ENCODE results near the gene PEX11B.
A peak's percentile ranks its signal among the peaks of the same experiment; 100 is the strongest.

PEX11B gene, protein sequence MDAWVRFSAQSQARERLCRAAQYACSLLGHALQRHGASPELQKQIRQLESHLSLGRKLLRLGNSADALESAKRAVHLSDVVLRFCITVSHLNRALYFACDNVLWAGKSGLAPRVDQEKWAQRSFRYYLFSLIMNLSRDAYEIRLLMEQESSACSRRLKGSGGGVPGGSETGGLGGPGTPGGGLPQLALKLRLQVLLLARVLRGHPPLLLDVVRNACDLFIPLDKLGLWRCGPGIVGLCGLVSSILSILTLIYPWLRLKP

DNA sequence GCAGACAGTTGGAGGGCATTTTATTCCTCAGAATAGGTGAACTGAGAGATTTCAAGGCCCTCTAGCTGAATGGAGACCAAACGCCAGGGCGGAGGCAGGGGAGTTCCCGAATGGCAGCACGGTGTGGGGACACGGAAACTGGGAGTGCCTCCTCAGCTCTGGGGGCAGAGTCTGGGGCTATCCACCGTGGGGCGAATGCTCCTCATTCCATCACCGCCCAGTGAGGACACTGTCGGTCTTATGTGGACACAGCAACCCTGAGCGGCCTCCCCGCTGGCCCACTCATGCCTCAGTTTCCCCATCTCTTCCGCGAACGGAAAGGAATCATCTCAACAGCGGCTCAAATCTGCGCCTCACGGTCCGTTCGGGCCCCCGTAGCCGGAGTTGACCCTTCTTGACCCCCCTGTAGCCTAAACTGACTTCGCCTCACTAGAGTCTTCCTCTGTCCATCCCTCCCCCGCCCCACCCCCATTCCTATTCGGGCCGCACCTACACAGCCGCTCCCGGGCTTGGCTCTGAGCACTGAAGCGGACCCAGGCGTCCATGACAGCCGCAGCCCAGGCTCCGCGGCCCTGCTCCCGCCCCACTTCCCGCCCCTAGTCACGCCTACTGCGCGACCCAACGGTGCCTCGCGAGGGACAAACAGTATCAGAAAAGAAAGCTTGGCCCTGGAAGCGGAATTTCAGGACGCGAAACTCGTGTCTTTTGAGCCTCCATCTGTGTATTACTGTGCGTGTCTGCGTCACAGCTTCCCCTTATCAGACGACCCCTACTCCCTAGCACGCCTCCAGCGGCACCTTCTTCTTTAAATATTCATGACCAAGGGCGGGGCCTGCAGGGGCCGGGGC, at the start of gene PEX11B:
TSS of gene PEX11B (minus strand) at position 574 of the 848 bp plus-strand sequence. CDS start at position 545, 29 bp downstream.
- peak; percentile 59 for DNase-seq

DNA sequence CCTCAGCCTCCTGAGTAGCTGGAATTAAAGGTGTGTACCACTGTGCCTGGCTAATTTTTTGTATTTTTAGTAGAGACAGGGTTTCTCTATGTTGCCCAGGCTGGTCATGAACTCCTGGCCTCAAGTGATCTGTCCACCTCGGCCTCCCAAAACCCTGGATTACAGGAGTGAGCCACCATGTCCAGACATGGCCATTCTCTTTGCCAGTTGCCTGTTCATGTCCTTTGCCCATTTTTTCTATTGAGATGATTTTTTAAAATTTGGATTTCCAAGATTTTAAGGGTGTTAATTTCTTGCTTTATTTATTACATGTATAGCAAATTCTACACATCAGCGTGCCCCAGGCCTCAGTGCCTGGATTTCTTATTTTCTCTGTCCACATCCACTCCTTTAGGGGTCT, 48.8 kb upstream of the PEX11B start:
- no peak for DNase-seq

DNA sequence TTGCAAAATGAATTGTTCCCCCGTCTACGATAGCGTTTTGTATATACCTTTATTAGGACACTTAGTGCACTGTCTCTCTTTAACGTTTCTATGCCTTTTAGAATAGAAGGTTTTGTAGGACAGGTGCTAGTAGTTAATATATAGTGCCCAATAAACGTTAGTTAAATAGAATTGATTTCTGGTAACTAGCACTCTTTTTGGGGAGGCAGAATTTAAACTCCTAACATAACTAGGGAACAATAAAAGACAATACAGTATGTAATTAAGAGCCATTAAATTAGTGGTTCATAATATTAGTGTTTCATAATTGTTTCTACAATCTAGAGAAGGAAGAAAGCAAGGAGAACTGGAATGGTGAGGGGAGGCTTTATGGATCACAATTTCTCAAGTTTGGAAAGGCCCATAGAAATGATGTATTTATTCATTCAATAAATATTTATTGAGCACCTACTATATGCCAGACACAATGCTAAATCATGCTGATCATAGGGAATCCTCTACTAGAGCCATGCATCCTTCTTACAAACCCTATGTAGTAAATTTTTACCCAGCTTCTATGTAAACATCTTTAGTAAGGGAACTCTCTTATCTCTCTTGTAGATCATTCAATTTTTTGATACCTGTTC, 46.7 kb upstream of the PEX11B start:
- no peak for DNase-seq

DNA sequence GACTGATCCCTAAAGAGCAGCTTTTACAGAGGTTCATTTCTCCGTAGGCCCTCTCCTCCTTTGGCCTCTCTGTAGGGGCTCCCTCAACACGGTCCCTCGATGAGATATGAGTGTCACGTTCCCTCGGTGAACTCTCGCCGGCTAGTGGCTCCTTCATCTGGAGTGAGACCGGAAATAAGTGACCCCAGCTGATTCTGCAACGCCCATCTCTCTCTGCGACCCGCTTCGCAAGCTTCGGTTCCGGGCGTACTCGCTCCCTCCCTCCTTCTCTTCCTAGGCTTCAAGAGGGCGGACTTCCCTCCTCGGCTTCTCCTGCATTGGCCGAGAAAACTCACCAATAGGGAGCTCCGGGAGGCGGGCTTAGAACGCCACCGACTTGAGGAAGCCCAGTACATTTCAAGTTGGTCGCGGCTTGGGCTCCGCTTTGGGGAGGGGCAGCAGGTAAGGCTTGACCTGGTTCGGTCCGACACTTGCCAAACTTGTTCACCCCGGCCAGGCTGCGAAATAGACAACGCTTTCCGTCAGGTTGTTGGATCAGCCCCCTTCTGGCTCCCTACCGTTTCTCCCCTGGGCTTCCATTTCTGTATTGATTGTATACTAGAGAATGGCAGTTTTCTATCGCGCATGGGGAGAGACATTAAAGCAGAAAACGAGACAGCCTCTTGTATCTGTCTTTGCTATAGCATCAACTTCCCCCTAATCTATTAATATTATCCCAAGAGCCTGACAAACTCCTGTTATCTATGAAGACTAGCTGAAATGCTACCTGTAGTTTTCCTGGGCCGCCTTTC, 46.0 kb upstream of the PEX11B start, which contains the start of the genes ANKRD34A and POLR3GL:
TSS of gene ANKRD34A (minus strand) at position 248 of the 791 bp plus-strand sequence. CDS start 2,816 bp downstream, outside the sequence.
TSS of gene POLR3GL (plus strand) at position 363 of the 791 bp plus-strand sequence. CDS start 10,176 bp downstream, outside the sequence.
- DNase-seq: peak; percentile 87

DNA sequence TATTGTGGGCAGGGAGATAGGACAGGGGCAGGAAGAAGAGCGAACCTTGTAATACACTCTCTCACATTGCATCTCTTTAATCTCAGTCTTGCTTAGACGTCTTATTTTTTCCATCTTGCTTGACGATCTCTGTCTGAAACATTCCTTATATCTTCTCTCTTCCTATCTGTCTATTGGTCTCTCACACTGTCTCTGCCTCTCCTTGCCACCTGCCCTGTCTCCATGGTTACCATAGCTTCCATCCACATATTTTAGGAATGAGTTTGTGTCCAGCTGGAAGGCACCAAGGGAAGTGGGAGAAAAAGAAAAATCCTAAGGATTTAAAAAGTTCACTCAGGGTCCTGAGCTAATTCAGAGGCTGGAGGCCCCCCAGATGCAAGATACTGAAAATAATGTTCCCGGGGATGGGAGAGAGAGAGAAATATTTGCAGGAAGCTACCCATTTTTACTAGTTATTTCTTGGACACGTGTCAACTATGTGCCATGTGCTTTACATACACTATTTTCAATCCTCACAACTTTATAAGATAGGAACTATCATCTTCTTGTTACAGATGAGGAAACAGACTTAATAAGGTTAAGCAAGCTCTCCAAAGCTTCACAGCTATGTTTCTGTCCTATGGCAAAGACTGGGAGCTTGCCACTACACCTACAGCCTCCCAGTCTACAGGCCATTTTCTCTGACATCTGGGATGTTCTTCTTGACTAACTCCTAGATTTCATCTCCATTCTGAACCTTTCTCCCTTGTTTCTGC, 44.9 kb upstream of the PEX11B start:
- no peak for DNase-seq

DNA sequence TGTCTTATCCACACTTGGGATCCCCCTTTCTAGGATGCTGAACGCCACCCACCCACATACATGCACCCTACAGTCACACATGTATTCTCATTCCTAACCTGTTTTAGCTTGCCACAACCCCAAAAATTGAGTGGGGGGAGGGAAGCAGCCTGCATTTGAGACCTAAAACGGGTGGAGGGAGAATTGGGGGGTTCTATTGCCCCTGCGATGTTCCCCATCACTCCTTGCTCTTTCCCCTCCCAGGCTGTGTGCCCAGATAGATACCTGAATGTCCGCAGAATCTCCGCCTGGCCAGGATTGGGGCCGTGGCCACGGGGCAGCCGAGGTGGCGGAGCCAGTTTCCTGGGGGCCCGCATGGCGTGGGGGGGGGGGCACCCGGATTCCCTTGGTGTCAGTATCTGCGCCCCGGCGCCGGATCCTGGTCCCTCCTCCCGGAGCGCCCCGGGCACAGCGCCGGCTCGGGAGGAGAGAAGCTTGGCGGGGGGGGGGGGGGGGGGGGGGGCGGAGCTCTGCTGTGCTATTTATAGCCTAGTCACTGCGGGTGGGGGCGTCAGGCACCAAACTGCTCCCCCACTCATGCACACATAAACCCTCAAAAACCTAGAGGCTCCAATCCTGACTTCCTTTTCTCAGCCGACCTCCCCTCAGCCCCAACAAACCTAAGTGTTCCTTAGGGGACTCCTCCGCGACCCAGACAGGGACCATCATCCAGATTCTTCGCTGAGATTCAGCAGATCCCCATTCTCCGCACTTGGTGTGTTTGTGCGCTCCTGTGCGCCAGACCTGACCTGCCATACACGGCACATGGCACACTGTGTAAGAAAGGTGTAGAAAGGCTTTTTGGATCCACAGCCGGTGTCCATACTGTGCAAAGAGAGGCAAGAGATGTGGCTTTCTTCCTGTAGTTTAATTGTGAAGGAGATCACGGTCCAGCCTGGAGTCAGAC, 43.9 kb upstream of the PEX11B start:
- DNase-seq: no peak

DNA sequence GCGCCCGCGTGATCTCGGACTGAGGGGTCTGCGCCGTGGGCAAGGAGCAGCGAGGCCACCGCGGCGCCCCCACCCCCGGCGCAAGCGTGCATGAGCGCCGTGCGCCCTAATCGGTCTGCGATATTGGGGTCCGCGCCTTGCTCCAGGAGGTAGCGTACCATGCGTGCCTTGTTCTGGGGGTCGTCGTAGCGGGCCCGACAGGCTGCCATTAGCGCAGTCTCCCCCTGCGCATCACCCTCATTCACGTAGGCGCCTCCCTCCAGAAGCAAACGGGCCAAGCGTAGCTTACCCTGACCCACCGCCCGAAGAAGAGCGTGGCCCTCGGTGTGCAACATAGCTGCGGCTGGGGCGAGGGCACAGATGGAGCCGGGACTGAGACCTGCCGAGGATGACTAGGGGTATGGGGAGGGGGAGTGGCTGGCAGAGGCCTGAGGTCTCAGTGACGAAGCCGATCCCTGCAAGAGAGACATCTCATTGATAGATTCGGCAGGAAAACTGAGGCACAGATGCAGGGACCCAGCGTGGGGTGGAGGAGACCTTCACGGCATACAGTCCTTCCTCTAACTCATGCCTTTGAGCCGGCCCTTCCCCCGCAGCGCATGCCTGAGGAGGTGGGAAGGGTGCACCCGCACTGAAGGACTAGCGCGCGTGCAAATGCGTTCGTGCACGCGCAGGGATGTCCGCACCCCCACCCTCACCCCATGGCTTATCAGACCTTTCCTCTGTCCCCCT, 43.1 kb upstream of the PEX11B start:
- no peak for DNase-seq

DNA sequence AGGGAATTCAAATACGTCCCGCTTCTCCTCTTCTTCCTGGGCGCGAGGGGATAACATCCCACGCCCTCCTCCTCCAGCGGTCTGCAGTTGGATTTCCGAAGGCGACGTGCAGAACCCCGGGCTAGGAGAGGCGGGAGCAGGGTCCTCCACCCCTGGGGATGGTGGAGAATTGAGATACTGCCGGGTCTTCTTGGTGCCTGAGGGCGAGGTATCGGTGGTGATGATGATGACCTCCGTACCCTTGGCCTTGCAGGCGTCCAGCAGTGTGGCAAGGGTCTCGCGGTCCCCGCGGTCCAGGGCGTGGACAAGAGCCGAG, 42.5 kb upstream of the PEX11B start:
- no peak for DNase-seq

DNA sequence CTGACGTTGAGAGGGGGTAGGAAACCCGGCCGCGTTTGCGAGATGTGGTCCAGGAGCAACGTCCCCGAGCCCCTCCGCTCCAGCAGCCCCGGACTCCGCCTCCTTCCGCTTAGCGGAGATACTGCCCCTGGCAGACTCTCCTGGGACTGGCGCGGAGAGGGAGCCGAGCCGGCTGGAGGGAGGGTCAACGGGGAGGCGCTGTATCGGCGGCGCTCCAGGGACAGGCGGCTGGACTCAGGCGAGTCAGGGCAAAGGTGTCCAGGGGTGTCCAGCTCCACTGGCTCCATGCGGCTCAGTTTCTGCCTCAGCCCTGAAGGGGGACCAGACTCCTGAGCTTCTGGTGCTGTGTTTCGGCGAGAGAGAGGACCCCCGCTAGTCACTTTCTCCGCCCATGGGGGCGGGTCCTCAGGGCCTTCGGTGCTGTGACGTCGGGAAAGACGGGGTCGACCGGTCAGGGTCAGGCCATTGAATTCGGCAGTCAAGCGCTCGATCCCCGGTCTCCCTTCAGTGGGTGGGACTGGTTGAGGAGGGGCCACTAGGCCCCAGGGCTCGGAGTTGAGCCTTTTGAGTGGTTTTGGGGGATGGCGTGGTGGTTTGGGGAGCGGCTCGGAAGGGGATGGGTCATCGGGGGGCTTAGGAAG, 42.1 kb upstream of the PEX11B start:
- DNase-seq: peak; percentile 21

DNA sequence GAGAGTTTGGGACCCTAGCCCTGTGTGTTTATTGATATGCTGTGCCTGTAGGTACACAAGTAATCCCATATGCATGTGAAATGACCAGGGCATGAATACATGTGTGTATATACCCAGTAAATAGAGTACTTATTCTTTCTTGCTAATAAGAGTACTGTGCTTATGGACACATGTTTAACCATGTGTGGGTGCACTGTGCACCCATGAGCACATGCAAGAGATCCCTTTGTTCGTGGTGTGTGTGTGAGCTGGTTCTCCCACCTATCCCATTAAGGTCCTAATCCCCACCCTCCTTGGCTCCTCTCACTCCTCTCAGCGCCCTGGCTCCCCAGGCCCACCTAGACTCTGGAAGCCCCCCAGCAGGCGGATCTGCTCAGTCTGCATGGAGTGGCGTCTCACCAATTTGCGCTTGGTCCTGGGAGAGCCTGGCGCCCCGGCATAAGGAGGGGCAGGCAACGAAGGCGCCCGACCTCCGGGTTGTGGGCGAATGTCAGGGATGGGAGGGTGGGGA, 41.5 kb upstream of the PEX11B start:
- no peak for DNase-seq

DNA sequence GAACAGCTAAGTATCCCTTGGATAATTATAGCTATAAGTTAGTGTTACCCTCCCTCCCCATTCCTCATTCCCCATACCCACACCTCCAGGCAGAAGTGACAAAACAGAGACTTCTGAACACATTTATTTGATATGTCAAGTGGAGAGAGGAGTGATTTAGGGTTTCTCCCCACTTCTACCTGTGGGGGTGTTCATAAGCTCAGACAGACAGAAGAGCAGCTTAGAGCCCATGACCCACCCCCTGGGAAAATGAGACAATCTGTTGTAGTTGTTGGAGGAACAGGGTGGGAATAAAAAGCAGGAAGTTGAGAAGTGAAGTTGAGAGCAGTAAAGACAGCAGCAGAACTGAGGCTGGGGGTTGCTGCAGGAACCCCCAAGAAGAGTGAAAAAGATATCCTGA, 40.8 kb upstream of the PEX11B start:
- DNase-seq: no peak

DNA sequence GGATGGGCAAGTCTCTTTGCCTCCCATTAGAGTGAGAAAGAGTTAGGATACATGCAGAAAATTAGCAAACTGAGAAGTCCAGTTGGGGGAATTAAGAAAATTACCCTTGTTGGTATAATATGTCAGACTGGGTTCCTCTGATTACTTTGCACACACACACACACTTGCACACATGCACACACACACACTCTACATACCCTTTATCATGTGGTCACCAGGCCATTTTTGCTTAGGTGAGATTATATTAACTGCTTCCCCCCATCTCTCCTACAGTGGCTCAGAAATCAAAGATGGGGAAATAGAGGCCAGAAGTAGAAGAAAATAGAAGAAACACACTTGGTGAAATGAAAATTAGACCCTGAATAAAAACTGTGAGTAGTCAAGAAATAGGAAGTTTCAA, 40.2 kb upstream of the PEX11B start:
- DNase-seq: no peak

DNA sequence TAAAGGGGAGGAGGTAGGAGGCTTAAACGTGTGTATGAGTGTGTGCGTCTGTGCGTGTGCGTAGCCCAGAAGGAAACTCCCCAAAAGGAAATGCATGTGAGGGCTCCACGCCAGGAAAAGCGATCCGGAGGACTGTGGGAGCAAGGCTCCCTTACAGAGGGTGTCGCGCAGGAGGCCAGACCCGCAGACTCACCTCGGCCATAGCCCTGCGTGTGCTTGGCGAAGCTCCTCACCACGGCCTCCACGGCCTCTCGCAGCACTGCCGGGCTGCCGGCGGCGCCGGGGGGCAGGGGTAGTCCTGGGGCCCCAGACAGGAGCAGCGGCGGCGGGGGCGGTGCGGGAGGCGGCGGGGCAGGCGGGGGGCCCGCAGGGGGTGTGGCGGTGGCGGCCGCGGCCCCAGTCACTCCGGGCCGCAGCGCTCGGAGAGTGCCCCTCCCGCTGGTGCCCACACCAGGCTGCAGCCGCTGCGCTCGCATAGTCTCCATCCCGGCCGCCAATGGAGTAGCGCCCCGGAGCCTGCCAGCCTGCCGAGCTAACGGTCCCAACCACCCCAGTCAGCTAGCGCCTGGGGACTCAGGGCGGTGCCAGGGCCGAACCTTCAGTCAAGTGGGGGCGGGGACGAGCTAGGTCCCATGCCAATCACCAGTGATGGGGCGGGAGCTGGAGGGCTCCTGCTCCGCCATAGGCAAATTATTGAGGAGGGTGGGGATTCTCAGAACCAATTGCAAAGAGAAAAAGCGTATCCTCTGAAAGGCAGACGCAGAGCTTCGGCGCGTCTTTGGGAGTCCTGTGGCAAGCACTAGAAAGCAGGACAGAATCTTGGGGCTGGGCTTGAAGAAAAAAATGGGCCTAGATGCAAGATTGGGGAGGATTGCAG, 39.2 kb upstream of the PEX11B start, which contains the start of gene LIX1L:
TSS of gene LIX1L (minus strand) at position 575 of the 877 bp plus-strand sequence. CDS start at position 485, 90 bp downstream.
- peak; percentile 93 for DNase-seq

DNA sequence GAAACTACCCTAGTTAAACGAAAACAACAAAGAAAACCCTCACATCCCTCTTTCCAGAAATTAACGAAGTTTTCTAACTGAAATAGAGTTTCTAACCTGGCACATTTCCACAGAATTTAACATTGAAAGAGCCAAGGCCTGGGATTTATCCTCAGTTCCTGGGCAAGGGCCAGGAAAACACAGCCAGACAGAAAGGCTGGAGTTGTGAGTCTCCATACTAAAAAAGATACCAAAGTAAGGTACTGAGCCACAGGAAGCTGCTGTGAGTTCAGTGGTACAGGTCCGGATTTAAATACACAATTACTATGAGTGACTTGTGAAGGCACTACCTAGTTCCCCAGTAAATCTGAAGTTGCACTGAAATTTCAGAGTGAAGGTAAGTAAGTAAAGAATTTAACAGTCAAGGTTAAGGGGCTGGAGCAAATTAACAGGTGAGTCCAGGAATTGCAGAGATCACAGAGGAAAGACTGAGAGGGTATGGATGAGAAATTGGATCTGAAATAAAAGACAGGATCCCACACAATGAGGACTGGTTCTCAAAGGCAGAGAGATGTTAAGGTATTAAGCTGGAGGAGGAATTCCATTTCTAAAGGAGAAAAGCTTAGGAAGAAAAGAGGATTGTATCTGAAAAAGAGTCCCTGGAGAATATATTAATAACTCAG, 38.4 kb upstream of the PEX11B start:
- DNase-seq: no peak

DNA sequence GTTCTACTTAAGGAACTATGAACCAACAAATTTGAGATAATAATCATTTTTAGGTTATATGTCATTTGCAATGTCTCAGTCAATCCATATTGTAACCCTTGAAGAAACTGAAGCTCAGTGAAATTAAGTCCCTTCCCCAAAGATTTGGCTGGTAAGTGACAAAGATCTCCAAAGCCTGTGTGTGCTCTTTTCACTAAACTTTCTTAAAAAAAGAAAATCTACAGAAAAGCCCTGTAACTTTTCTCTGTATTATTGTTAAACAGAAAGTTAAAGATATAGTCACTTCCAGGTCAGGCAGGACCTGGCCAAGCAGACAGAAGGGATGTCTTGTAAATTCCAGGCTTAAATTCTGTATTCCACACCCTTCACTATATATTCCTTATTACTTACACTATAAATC, 37.8 kb upstream of the PEX11B start:
- no peak for DNase-seq

DNA sequence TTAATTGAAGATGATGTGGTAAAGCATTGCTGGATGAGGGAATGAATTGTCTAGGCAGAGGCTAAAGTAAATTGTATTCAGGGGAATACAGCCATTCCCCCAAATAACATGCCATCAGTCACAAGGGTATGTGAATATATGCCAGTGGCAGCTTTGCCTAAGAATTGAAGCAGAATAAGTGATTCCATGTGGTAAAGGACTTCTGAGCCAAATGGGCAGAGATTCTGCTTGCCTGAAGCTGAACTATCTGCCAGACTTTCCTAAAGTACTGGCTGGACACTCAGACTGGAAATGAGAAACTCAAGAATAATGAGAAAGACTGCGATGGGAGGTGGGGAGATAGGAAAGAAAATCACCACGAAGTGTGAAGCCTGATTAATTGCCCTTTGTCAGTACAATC, 36.9 kb upstream of the PEX11B start:
- no peak for DNase-seq

DNA sequence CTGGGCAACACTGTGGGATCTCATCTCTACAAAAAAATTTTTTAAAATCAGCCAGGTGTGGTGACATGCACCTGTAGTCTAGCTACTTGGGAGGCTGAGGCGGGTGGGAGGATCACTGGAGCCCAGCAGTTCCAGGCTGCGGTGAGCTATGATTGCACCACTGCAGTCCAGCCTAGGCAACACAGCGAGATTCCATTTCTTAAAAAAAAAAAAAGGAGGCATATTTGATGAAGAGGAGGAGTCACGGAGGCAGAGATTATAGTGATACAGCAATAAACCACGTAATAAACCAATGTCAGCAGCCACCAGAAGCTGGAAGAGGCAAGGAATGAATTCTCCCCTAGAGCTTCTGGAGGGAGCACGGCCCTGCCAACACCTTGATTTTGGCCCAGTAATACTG, 35.3 kb upstream of the PEX11B start:
- no peak for DNase-seq

DNA sequence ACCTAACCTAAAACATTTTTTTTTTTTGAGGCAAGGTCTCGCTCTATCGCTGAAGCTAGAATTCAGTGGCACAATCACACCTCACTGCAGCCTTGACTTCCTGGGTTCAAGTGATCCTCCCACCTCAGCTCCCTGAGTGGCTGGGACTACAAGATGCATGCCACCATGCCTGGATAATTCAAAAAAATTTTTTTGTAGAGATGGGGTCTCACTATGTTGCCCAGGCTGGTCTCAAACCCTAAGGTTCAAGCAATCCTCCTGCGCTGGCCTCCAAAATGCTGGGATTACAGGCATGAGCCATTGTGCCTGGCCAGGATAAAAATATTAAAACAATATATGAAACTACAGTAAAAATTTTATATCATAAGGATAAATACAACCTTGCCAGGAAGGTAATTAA, 34.4 kb upstream of the PEX11B start:
- DNase-seq: no peak

All from NCI-H2081 treated with DMSO at 0.1 percent for 48 hours (cell line).